OCI-LY3 (cell line): ENCODE measurements around the gene SOX15.

Experiments used
- CTCF ChIP-seq: fragments of 200-600, 300-600 bp; sonication (generic); IDR thresholded peaks from 2 replicates; pipeline ENCODE4 v1.5.1; 2014; ENCODE audit warnings: antibody characterized with exemption, low read length, low read depth
- EZH2phosphoT487 ChIP-seq: fragments of 200-600 bp; shearing (Covaris generic); IDR thresholded peaks from 2 replicates; pipeline ENCODE4 v1.6.1; 2018; ENCODE audit warnings: antibody characterized with exemption, mixed run types, low read depth

- TF ChIP-seq CTCF: no peak
- no peak for TF ChIP-seq EZH2phosphoT487
These were observed 34.5 kb downstream of the SOX15 start for GRCh38 chr17:7555320-7555948.
